Testis (tissue), 3 donors: ENCODE data around the gene VPREB3. TPM values are rescaled to one million over a fixed set of nuclear protein-coding genes. Genes with fewer than 3 reads are reported as not detected.

ENCODE experiments used
- DNase-seq: peaks from one replicate; pipeline ENCODE4 v3.0.0-alpha.2; 2019
- H3K27ac ChIP-seq, 2 donors: fragments of 200-600 bp; sonication (generic); one replicate each; pipeline ENCODE4 v1.5.1; 2019
- H3K27me3 ChIP-seq: fragments of 200-600 bp; sonication (generic); one replicate; pipeline ENCODE4 v1.5.1; 2019
- H3K36me3 ChIP-seq: fragments of 200-600 bp; sonication (generic); one replicate; pipeline ENCODE4 v1.5.1; 2017; ENCODE audit warnings: low read depth; ENCODE audit errors: missing control alignments
- H3K4me1 ChIP-seq: fragments of 200-600 bp; sonication (generic); one replicate; pipeline ENCODE4 v1.5.1; 2019
- H3K4me3 ChIP-seq, 2 donors: fragments of 200-600 bp; sonication (generic); one replicate each; pipeline ENCODE4 v1.5.1; 2017 to 2019
- H3K9me3 ChIP-seq: fragments of 200-600 bp; sonication (generic); one replicate; pipeline ENCODE4 v1.5.1; 2017
- CTCF ChIP-seq, 3 experiments: fragments of 450-650 bp in 2 of 3; fragments of 200-600 bp in 1 of 3; sonication (generic) in 1 of 3; IDR thresholded peaks; one replicate each; pipeline ENCODE4 v1.5.1; 2016 to 2019; ENCODE audit warnings: antibody characterized with exemption in 3 of 3, mild to moderate bottlenecking in 2 of 3, moderate library complexity in 1 of 3
- POLR2A ChIP-seq: fragments of 450-650 bp; IDR thresholded peaks from one replicate; pipeline ENCODE4 v1.6.1; 2017; ENCODE audit warnings: antibody characterized with exemption, mild to moderate bottlenecking, moderate library complexity
- WGBS, 2 donors: methylation state at CpG; one replicate each; pipeline ENCODE4 v1.1.5; 2018; 5-methylcytosine and 5-hydroxymethylcytosine counted together
- intact Hi-C: fragments of 100-400 bp; cut with DNase I; formaldehyde crosslinking; loops from one replicate; pipeline ENCODE4 v1.15.1; 2023; ENCODE audit warnings: low total_unique reads
- polyA plus RNA-seq: library from polyadenylated mRNA; stranded (reverse); fragments of 350-450 nt; fragmentation: Illumina TruSeq; extraction: RNeasy Lipid Tissue Mini Kit (QIAGEN cat#74804); gene quantifications from one replicate; pipeline ENCODE4 v1.2.3, GENCODE V29; 2014; ENCODE audit warnings: low read depth, low replicate concordance; ENCODE audit not compliant: insufficient read depth
- total RNA-seq, 2 donors: library from RNA; depleted of rRNA; stranded (reverse); fragments of >200 nt; gene quantifications; one replicate each; pipeline ENCODE4 v1.2.3, GENCODE V29; 2016

Gene VPREB3
- total and polyA plus RNA-seq, 3 donors from 2014 or later = 0.68 to 1.2 TPM; not detected in 1

- 88 to 100% methylated on average over 1 of the region's 1 CpG for WGBS, 2 donors
- Histone ChIP-seq H3K4me1 (peaks cover 8% of the 10 kb centered on the region), H3K36me3 (no peaks in the 10 kb centered on the region), H3K27ac (no peak overlapping the region), H3K9me3 (no peaks in the 10 kb centered on the region), H3K27me3 (no peaks in the 10 kb centered on the region), H3K4me3 (no peak overlapping the region)
- intact Hi-C loops = no loop called here
- DNase-seq = no peak
- TF ChIP-seq CTCF (IDR thresholded peaks at IDR 0.05) (no peak), POLR2A (no peak)
These were observed 28.5 kb upstream of the VPREB3 start for GRCh38 chr22:23782703-23783102.

GRCh38 chr22:23782252-23782651 is 28.0 kb upstream of the VPREB3 start:
- intact Hi-C loops = no loop called here

GRCh38 chr22:23781511-23782183 is 27.4 kb upstream of the VPREB3 start:
- 74 to 89% methylated on average over 13 to 14 of the region's 14 CpGs for WGBS, 2 donors
- no peaks in the 10 kb centered on the region for H3K27me3 ChIP-seq
- peaks cover 5% of the 10 kb centered on the region for H3K4me1 ChIP-seq
- no peaks in the 10 kb centered on the region for H3K9me3 ChIP-seq
- intact Hi-C loops = no loop called here
- no peak for DNase-seq
- H3K27ac ChIP-seq = no peak overlapping the region
- H3K4me3 ChIP-seq = no peak overlapping the region
- TF ChIP-seq POLR2A (no peak), CTCF (IDR thresholded peaks at IDR 0.05) (no peak)
- H3K36me3 ChIP-seq = no peaks in the 10 kb centered on the region

More at GRCh38 chr22:23782252-23782651, 28.0 kb upstream of the VPREB3 start:
- Histone ChIP-seq H3K36me3 (no peaks in the 10 kb centered on the region), H3K4me1 (peaks cover 5% of the 10 kb centered on the region), H3K27me3 (no peaks in the 10 kb centered on the region), H3K4me3 (no peak overlapping the region), H3K27ac (no peak overlapping the region), H3K9me3 (no peaks in the 10 kb centered on the region)
- no peak for DNase-seq
- 92 to 95% methylated on average over 12 to 16 of the region's 16 CpGs for WGBS, 2 donors
- TF ChIP-seq POLR2A (no peak), CTCF (IDR thresholded peaks at IDR 0.05) (no peak)

- H3K4me3 ChIP-seq = no peak overlapping the region
- H3K27ac ChIP-seq = no peak overlapping the region
- H3K27me3 ChIP-seq = no peaks in the 10 kb centered on the region
- TF ChIP-seq CTCF (IDR thresholded peaks at IDR 0.05) (no peak), POLR2A (no peak)
- WGBS, 2 donors = 75 to 85% methylated on average over 14 to 15 of the region's 15 CpGs
- no peaks in the 10 kb centered on the region for H3K36me3 ChIP-seq
- no peaks in the 10 kb centered on the region for H3K4me1 ChIP-seq
- intact Hi-C loops = no loop called here
- no peak for DNase-seq
- H3K9me3 ChIP-seq = no peaks in the 10 kb centered on the region
These were observed 26.8 kb upstream of the VPREB3 start for GRCh38 chr22:23781065-23781464.
